ENCODE data around the gene CNIH3.

- no peak for TF ChIP-seq CTCF (conservative IDR thresholded peaks at IDR 0.05 in 1 of 2, IDR thresholded peaks at IDR 0.05 in 1 of 2; ENCODE audit: low read depth in 1 of 2, low read length in 2 of 2)
- no peak for TF ChIP-seq EZH2 (IDR thresholded peaks at IDR 0.05; ENCODE audit: low read length, missing control alignments)
These were observed 9.9 kb downstream of the CNIH3 start for GRCh38 chr1:224626042-224626441.

Data from fibroblast of lung (primary cell).